Epithelial cell of prostate (primary cell): ENCODE measurements around the gene KDM5A.
"Not testable (repeated sequence)": the region's sequence is repeated elsewhere in the genome, so short reads cannot be mapped to it uniquely, and the experiment has no call there.

Experiments
- DNase-seq: peaks from one replicate; pipeline ENCODE4 v3.0.0-alpha.2; 2011; ENCODE audit warnings: low read depth, low spot score
- H3K27ac ChIP-seq: fragments of 450-650 bp; 2 replicates; pipeline ENCODE4 v1.5.1; 2017; ENCODE audit warnings: mild to moderate bottlenecking

KDM5A gene

GRCh38 chr12:252636-253035 is 136.5 kb downstream of the KDM5A start:
- no peak overlapping the region for H3K27ac ChIP-seq

GRCh38 chr12:247271-247670 is 141.8 kb downstream of the KDM5A start:
- no peak overlapping the region for H3K27ac ChIP-seq
- no peak for DNase-seq

More at GRCh38 chr12:252636-253035, 136.5 kb downstream of the KDM5A start:
- no peak for DNase-seq

- no peak for DNase-seq
- H3K27ac ChIP-seq, result no peak overlapping the region
Measured at GRCh38 chr12:243381-243780, 145.7 kb downstream of the KDM5A start.

- no peak overlapping the region for H3K27ac ChIP-seq
- no peak for DNase-seq
Measured at GRCh38 chr12:242496-242895, 146.6 kb downstream of the KDM5A start.

- H3K27ac ChIP-seq, result no peak overlapping the region
- DNase-seq, result no peak
Measured at GRCh38 chr12:241266-241665, 147.9 kb downstream of the KDM5A start.

- no peak for DNase-seq
- H3K27ac ChIP-seq, result no peak overlapping the region
Measured at GRCh38 chr12:240566-240965, 148.6 kb downstream of the KDM5A start.

GRCh38 chr12:238736-239398 is 150.3 kb downstream of the KDM5A start:
- DNase-seq, result no peak
- no peak overlapping the region for H3K27ac ChIP-seq

- H3K27ac ChIP-seq, result no peak overlapping the region
- no peak for DNase-seq
Measured at GRCh38 chr12:238116-238515, 151.0 kb downstream of the KDM5A start.

- no peak overlapping the region for H3K27ac ChIP-seq
- no peak for DNase-seq
Measured at GRCh38 chr12:237026-237815, 151.9 kb downstream of the KDM5A start.

GRCh38 chr12:236445-236844 is 152.7 kb downstream of the KDM5A start:
- H3K27ac ChIP-seq, result no peak overlapping the region
- no peak for DNase-seq

- H3K27ac ChIP-seq, DNase-seq: not testable (repeated sequence)
Measured at GRCh38 chr12:235967-236366, 153.2 kb downstream of the KDM5A start.

- no peak overlapping the region for H3K27ac ChIP-seq
- DNase-seq, result no peak
Measured at GRCh38 chr12:234891-235415, 154.2 kb downstream of the KDM5A start.

- no peak overlapping the region for H3K27ac ChIP-seq
- DNase-seq, result no peak
Measured at GRCh38 chr12:234019-234418, 155.1 kb downstream of the KDM5A start.

GRCh38 chr12:233615-233968 is 155.5 kb downstream of the KDM5A start:
- DNase-seq, result no peak
- H3K27ac ChIP-seq, result no peak overlapping the region

GRCh38 chr12:232731-233614 is 156.1 kb downstream of the KDM5A start:
- DNase-seq, result no peak
- no peak overlapping the region for H3K27ac ChIP-seq

- no peak for DNase-seq
- no peak overlapping the region for H3K27ac ChIP-seq
Measured at GRCh38 chr12:230925-231671, 158.0 kb downstream of the KDM5A start.
